CD4-positive, alpha-beta memory T cell (primary cell): ENCODE measurements around the gene RPRML. TPM values are rescaled to one million over a fixed set of nuclear protein-coding genes. Genes with fewer than 3 reads are reported as not detected.
"Not testable (repeated sequence)": the region's sequence is repeated elsewhere in the genome, so short reads cannot be mapped to it uniquely, and the experiment has no call there.

Source experiments
- CTCF ChIA-PET: fragments of 350-600 bp; sonication (Branson Sonifier 250); formaldehyde crosslinking; loops from one replicate; lab custom pipeline; 2021; ENCODE audit warnings: inconsistent platforms; ENCODE audit not compliant: partially characterized antibody; lab: Charles Lee
- POLR2A ChIA-PET: fragments of 350-600 bp; sonication (Branson Sonifier 250); formaldehyde crosslinking; loops from one replicate; lab custom pipeline; 2021; ENCODE audit not compliant: partially characterized antibody; lab: Charles Lee
- DNase-seq, 5 donors: peaks; one replicate each; pipeline versions ENCODE4 v3.0.0 to v3.0.0-alpha.2; 2020 to 2022; ENCODE audit warnings: mixed read lengths in 1 of 5
- H3K27ac ChIP-seq: one replicate; pipeline ENCODE4 v1.7.0; 2013; ENCODE audit warnings: low read depth, low read length
- H3K27me3 ChIP-seq: 2 replicates; pipeline ENCODE4 v1.7.0; 2013; ENCODE audit warnings: mild to moderate bottlenecking, low read length, moderate library complexity; ENCODE audit not compliant: insufficient read depth
- H3K36me3 ChIP-seq: 2 replicates; pipeline ENCODE4 v1.7.0; 2013; ENCODE audit warnings: mild to moderate bottlenecking, low read length, moderate library complexity; ENCODE audit not compliant: insufficient read depth
- H3K4me1 ChIP-seq: 2 replicates; pipeline ENCODE4 v1.7.0; 2013; ENCODE audit warnings: mild to moderate bottlenecking, low read length, moderate library complexity; ENCODE audit not compliant: insufficient read depth
- H3K4me3 ChIP-seq, 2 donors: one replicate each; pipeline ENCODE4 v1.7.0; 2013; ENCODE audit warnings: low read length in 2 of 2, mild to moderate bottlenecking in 1 of 2
- H3K9me3 ChIP-seq, 2 donors: one replicate each; pipeline ENCODE4 v1.7.0; 2013; ENCODE audit warnings: low read length in 2 of 2, control low read depth in 1 of 2; ENCODE audit not compliant: control insufficient read depth in 1 of 2
- H3K27ac Mint-ChIP-seq, 7 donors: one replicate each; pipeline ENCODE4 v1.8.0; 2020 to 2021; ENCODE audit warnings: mixed read lengths in 7 of 7, mild to moderate bottlenecking in 6 of 7, inconsistent platforms in 3 of 7, moderate library complexity in 3 of 7
- H3K27me3 Mint-ChIP-seq, 2 donors: one replicate each; pipeline ENCODE4 v1.8.0; 2020 to 2021; ENCODE audit warnings: mixed read lengths in 2 of 2
- H3K36me3 Mint-ChIP-seq, 2 donors: one replicate each; pipeline ENCODE4 v1.8.0; 2020 to 2021; ENCODE audit warnings: mixed read lengths in 2 of 2, inconsistent platforms in 1 of 2, mild to moderate bottlenecking in 1 of 2
- H3K4me1 Mint-ChIP-seq, 4 donors: one replicate each; pipeline ENCODE4 v1.8.0; 2020 to 2021; ENCODE audit warnings: mixed read lengths in 4 of 4, mild to moderate bottlenecking in 1 of 4
- H3K4me3 Mint-ChIP-seq, 8 donors: one replicate each; pipeline ENCODE4 v1.8.0; 2020 to 2021; ENCODE audit warnings: mixed read lengths in 8 of 8, mild to moderate bottlenecking in 7 of 8, moderate library complexity in 6 of 8, inconsistent platforms in 3 of 8
- H3K9me3 Mint-ChIP-seq, 8 donors: one replicate each; pipeline ENCODE4 v1.8.0; 2020 to 2021; ENCODE audit warnings: mixed read lengths in 8 of 8, mild to moderate bottlenecking in 5 of 8, inconsistent platforms in 3 of 8, moderate library complexity in 1 of 8
- intact Hi-C: fragments of 100-400 bp; cut with micrococcal nuclease; formaldehyde crosslinking; loops from one replicate; pipeline ENCODE4 v1.15.1; 2023
- polyA plus RNA-seq, 2 donors: library from polyadenylated mRNA; unstranded; fragments of 300-500 nt; fragmentation: Illumina TruSeq; gene quantifications; one replicate each; pipeline ENCODE4 v1.2.3, GENCODE V29; 2021
- total RNA-seq, 2 experiments: library from RNA; stranded (reverse); gene quantifications; one replicate each; pipeline ENCODE4 v1.2.3, GENCODE V29; 2021

Gene RPRML
- total RNA-seq: not detected
- polyA plus RNA-seq: not detected

DNA sequence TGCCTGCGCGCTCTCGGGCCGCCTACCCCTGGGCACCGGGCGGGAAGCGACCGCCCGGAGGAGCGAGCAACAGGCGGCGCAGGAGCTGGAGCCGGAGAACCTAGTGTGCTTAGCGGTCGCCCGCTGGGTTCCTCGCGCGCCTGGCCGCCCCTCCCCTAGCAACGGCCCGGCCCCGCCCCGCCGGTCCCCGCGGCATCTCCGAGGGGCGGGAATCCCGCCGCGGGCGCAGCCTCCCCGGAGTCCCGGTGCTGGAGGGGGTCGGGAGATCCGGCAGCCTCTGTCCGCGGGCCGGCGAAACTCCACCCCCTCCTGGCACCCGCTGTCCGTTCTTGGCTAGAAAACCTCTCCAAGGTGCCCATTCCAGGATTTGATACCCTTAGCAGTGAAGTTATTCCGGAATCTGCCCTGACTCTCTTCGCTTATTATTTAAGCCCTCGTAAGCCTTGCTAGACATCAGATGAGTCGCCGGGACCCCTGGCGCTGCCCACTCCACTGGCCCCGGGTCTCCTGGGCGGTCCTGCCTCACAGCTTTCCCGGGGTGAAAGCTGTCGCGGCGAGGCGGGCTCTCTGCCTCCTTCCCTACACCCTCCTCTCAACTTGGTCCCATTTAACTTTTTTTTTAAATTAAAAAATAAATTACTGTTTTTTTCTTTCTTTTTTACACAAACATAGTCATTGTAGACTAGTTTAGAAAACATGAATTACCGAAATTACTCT lies at the start of gene RPRML:
RPRML (minus strand) TSS at position 107 of the 717 bp plus-strand sequence. CDS start 246 bp downstream, outside the sequence.
- Mint-ChIP-seq H3K27ac (peak within 1 kb of the TSS in 1 of 7 donors; percentile 20), H3K9me3 (peaks cover 0 to 1% (median 0%) of the 10 kb centered on the region in 8 donors), H3K36me3 (peaks cover 4 to 22% of the 10 kb centered on the region in 2 donors), H3K27me3 (peaks cover 37 to 46% of the 10 kb centered on the region in 2 donors), H3K4me1 (peaks cover 6 to 12% (median 7%) of the 10 kb centered on the region in 4 donors), H3K4me3 (peak within 1 kb of the TSS; percentile 78 to 90 (median 84))
- Histone ChIP-seq H3K4me1 (peaks cover 12% of the 10 kb centered on the region), H3K9me3 (no peaks in the 10 kb centered on the region), H3K36me3 (no peaks in the 10 kb centered on the region), H3K27ac (no peak within 1 kb of the TSS), H3K4me3 (peak within 1 kb of the TSS in 1 of 2 donors; percentile 54), H3K27me3 (peaks cover 21% of the 10 kb centered on the region)
- ChIA-PET CTCF (no interaction called here), POLR2A (interaction anchor here (0.6 kb wide), 1 partner anchor 396 kb away, joined by 4 read pairs; no protein-coding TSS in a partner anchor)
- DNase-seq: peak in 4 of 5 donors; percentile 7 to 20 (median 10)
- intact Hi-C loops: no loop called here

- H3K27ac ChIP-seq, intact Hi-C loops, H3K36me3 Mint-ChIP-seq, POLR2A ChIA-PET, CTCF ChIA-PET, DNase-seq, H3K4me3 ChIP-seq, H3K9me3 Mint-ChIP-seq, H3K36me3 ChIP-seq, H3K4me3 Mint-ChIP-seq, H3K27ac Mint-ChIP-seq, H3K9me3 ChIP-seq, H3K4me1 ChIP-seq, H3K27me3 ChIP-seq, H3K27me3 Mint-ChIP-seq: not testable (repeated sequence)
- peaks cover 7 to 12% (median 9%) of the 10 kb centered on the region in 4 donors for H3K4me1 Mint-ChIP-seq
These were observed 37.9 kb upstream of the RPRML start for GRCh38 chr17:47016966-47017365.

- peaks cover 0 to 4% of the 10 kb centered on the region in 2 donors for H3K36me3 Mint-ChIP-seq
- ChIA-PET CTCF (no interaction called here), POLR2A (no interaction called here)
- H3K9me3 Mint-ChIP-seq: no peaks in the 10 kb centered on the region
- Histone ChIP-seq H3K9me3 (no peaks in the 10 kb centered on the region), H3K36me3 (no peaks in the 10 kb centered on the region), H3K4me3 (no peak overlapping the region), H3K4me1 (peaks cover 5% of the 10 kb centered on the region), H3K27ac (no peak overlapping the region), H3K27me3 (no peaks in the 10 kb centered on the region)
- peaks cover 7 to 12% (median 10%) of the 10 kb centered on the region in 4 donors for H3K4me1 Mint-ChIP-seq
- peak overlapping the region in 1 of 7 donors; percentile 19 for H3K27ac Mint-ChIP-seq
- H3K4me3 Mint-ChIP-seq: no peak overlapping the region
- DNase-seq: no peak
- intact Hi-C loops: no loop called here
- H3K27me3 Mint-ChIP-seq: no peaks in the 10 kb centered on the region
These were observed 34.3 kb upstream of the RPRML start for GRCh38 chr17:47013341-47013740.

GRCh38 chr17:47012457-47012856 lies 33.4 kb upstream of the RPRML start:
- CTCF ChIA-PET: no interaction called here
- no peak overlapping the region for H3K27ac Mint-ChIP-seq
- no peak overlapping the region for H3K4me3 Mint-ChIP-seq
- H3K4me1 Mint-ChIP-seq: peaks cover 7 to 12% (median 10%) of the 10 kb centered on the region in 4 donors
- Histone ChIP-seq H3K27ac (no peak overlapping the region), H3K27me3 (no peaks in the 10 kb centered on the region), H3K4me3 (no peak overlapping the region), H3K9me3 (no peaks in the 10 kb centered on the region), H3K4me1 (peaks cover 5% of the 10 kb centered on the region), H3K36me3 (no peaks in the 10 kb centered on the region)
- POLR2A ChIA-PET: no interaction called here
- intact Hi-C loops: no loop called here
- peaks cover 0 to 4% of the 10 kb centered on the region in 2 donors for H3K36me3 Mint-ChIP-seq
- no peaks in the 10 kb centered on the region for H3K9me3 Mint-ChIP-seq
- no peak for DNase-seq
- H3K27me3 Mint-ChIP-seq: no peaks in the 10 kb centered on the region

- POLR2A ChIA-PET: no interaction called here
- Mint-ChIP-seq H3K36me3 (peaks cover 0 to 4% of the 10 kb centered on the region in 2 donors), H3K9me3 (no peaks in the 10 kb centered on the region), H3K4me3 (no peak overlapping the region), H3K4me1 (peaks cover 7 to 12% (median 10%) of the 10 kb centered on the region in 4 donors), H3K27ac (no peak overlapping the region), H3K27me3 (no peaks in the 10 kb centered on the region)
- CTCF ChIA-PET: no interaction called here
- H3K36me3 ChIP-seq: no peaks in the 10 kb centered on the region
- peaks cover 5% of the 10 kb centered on the region for H3K4me1 ChIP-seq
- intact Hi-C loops: no loop called here
- H3K27me3 ChIP-seq: no peaks in the 10 kb centered on the region
- DNase-seq: no peak
- no peak overlapping the region for H3K27ac ChIP-seq
- no peaks in the 10 kb centered on the region for H3K9me3 ChIP-seq
- H3K4me3 ChIP-seq: no peak overlapping the region
These were observed 30.9 kb upstream of the RPRML start for GRCh38 chr17:47009759-47010594.

- Mint-ChIP-seq H3K27me3 (no peaks in the 10 kb centered on the region), H3K9me3 (peaks cover 0 to 3% (median 0%) of the 10 kb centered on the region in 8 donors), H3K4me1 (peaks cover 0 to 12% (median 5%) of the 10 kb centered on the region in 4 donors), H3K27ac (no peak overlapping the region), H3K36me3 (no peaks in the 10 kb centered on the region), H3K4me3 (no peak overlapping the region)
- Histone ChIP-seq H3K27me3 (no peaks in the 10 kb centered on the region), H3K27ac (no peak overlapping the region), H3K36me3 (no peaks in the 10 kb centered on the region), H3K4me1 (peaks cover 8% of the 10 kb centered on the region), H3K4me3 (no peak overlapping the region), H3K9me3 (no peaks in the 10 kb centered on the region)
- CTCF ChIA-PET: no interaction called here
- no peak for DNase-seq
- POLR2A ChIA-PET: no interaction called here
- intact Hi-C loops: no loop called here
These were observed 25.9 kb upstream of the RPRML start for GRCh38 chr17:47004906-47005305.

DNA sequence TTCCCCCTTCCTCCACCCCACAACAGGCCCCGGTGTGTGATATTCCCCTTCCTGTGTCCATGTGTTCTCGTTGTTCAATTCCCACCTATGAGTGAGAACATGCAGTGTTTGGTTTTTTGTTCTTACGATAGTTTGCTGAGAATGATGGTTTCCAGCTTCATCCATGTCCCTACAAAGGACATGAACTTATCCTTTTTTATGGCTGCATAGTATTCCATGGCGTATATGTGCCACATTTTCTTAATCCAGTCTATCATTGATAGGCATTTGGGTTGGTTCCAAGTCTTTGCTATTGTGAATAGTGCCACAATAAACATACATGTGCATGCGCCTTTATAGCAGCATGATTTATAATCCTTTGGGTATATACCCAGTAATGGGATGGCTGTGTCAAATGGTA lies 24.8 kb upstream of the RPRML start:
- H3K4me1 ChIP-seq, intact Hi-C loops, H3K36me3 ChIP-seq, H3K27me3 Mint-ChIP-seq, H3K36me3 Mint-ChIP-seq, H3K9me3 ChIP-seq, H3K27ac ChIP-seq, H3K4me3 ChIP-seq, CTCF ChIA-PET, H3K9me3 Mint-ChIP-seq, H3K27me3 ChIP-seq, H3K27ac Mint-ChIP-seq, DNase-seq: not testable (repeated sequence)
- POLR2A ChIA-PET: interaction anchor here (0.5 kb wide), 1 partner anchor 70 kb away, joined by 3 read pairs; no protein-coding TSS in a partner anchor
- peaks cover 0 to 12% (median 5%) of the 10 kb centered on the region in 4 donors for H3K4me1 Mint-ChIP-seq
- H3K4me3 Mint-ChIP-seq: peak overlapping the region in 1 of 8 donors; percentile 49
